GM12878 (cell line): ENCODE measurements around the gene RNF152. TPM values are rescaled to one million over a fixed set of nuclear protein-coding genes. Genes with fewer than 3 reads are reported as not detected.

Experiments used
- ATAC-seq: fragments of 200-7000 bp; cut with Tn5 transposase; 3 replicates; pipeline ENCODE4 v1.9.1; 2020; ENCODE audit warnings: mild to moderate bottlenecking, moderate library complexity
- BruUV-seq: library from RNA; stranded (reverse); fragments of 400-500 nt; replicated peaks from 2 replicates; lab custom pipeline; 2021; lab: Mats Ljungman, UMichigan
- CTCF ChIA-PET: fragments of 300-600 bp; sonication (Branson Sonifier 250); formaldehyde crosslinking; extraction: SDS; loops from one replicate; lab custom pipeline; 2021; ENCODE audit warnings: inconsistent platforms; lab: Yijun Ruan, JAX
- POLR2A ChIA-PET: fragments of 350-600 bp; formaldehyde crosslinking; extraction: SDS; loops from one replicate; lab custom pipeline; 2021; ENCODE audit warnings: inconsistent platforms; lab: Charles Lee
- RAD21 ChIA-PET: fragments of 300-600 bp; sonication (Branson Sonifier 250); formaldehyde crosslinking; loops from one replicate; lab custom pipeline; 2023; ENCODE audit warnings: antibody characterized with exemption; ENCODE audit not compliant: unreplicated experiment; lab: Charles Lee
- SMC1A ChIA-PET: fragments of 300-600 bp; sonication (Branson Sonifier 250); formaldehyde crosslinking; loops from one replicate; lab custom pipeline; 2023; ENCODE audit not compliant: unreplicated experiment, uncharacterized antibody; lab: Charles Lee
- DNase-seq: peaks from one replicate; pipeline ENCODE4 v3.0.0-alpha.2; 2011; ENCODE audit warnings: low read depth, low spot score
- FAIRE-seq: peaks from 3 replicates; lab custom pipeline; 2011; peaks lifted over from hg19 to GRCh38; lab: Jason Lieb, UNC
- H2AFZ ChIP-seq: 2 replicates; pipeline ENCODE4 v1.6.0; 2011; ENCODE audit warnings: low read depth, low read length, control low read depth; ENCODE audit not compliant: control insufficient read depth
- H3K27ac ChIP-seq: 2 replicates; pipeline ENCODE4 v1.5.1; 2011; ENCODE audit warnings: control low read depth; ENCODE audit not compliant: control insufficient read depth, insufficient read depth
- H3K27me3 ChIP-seq, 2 experiments: replicated peaks in 1 of 2; 2 replicates each; pipeline versions ENCODE4 v1.6.0 to v1.6.1; 2011; ENCODE audit warnings: low read length in 1 of 2; ENCODE audit not compliant: control insufficient read depth in 2 of 2, insufficient read depth in 2 of 2
- H3K36me3 ChIP-seq, 2 experiments: 2 replicates each; pipeline ENCODE4 v1.5.1; 2011; ENCODE audit warnings: low read length in 1 of 2; ENCODE audit not compliant: control insufficient read depth in 2 of 2, insufficient read depth in 2 of 2
- H3K4me1 ChIP-seq: 2 replicates; pipeline ENCODE4 v1.6.1; 2011; ENCODE audit warnings: mild to moderate bottlenecking, low read length, moderate library complexity, mixed read lengths; ENCODE audit not compliant: control insufficient read depth, insufficient read depth
- H3K4me2 ChIP-seq: 2 replicates; pipeline ENCODE4 v1.6.0; 2011; ENCODE audit warnings: control low read depth; ENCODE audit not compliant: control insufficient read depth, insufficient read depth
- H3K4me3 ChIP-seq: fragments of 200-600 bp; sonication (generic); 2 replicates; pipeline ENCODE4 v1.5.1; 2016
- H3K79me2 ChIP-seq: 2 replicates; pipeline ENCODE4 v1.6.0; 2011; ENCODE audit warnings: low read length; ENCODE audit not compliant: control insufficient read depth, insufficient read depth
- H3K9ac ChIP-seq: 2 replicates; pipeline ENCODE4 v1.8.0; 2011; ENCODE audit warnings: low read length, control low read depth, mixed read lengths; ENCODE audit not compliant: control insufficient read depth, insufficient read depth
- H3K9me3 ChIP-seq: replicated peaks from 3 replicates; pipeline ENCODE4 v1.5.1; 2011; ENCODE audit warnings: mild to moderate bottlenecking, low read length; ENCODE audit not compliant: control insufficient read depth, insufficient read depth
- H4K20me1 ChIP-seq: 2 replicates; pipeline ENCODE4 v1.6.0; 2011; ENCODE audit not compliant: control insufficient read depth, insufficient read depth
- CHD4 ChIP-seq: fragments of 200-600 bp; sonication (generic); IDR thresholded peaks from 2 replicates; pipeline ENCODE4 v1.6.1; 2016; ENCODE audit warnings: mild to moderate bottlenecking
- ETV6 ChIP-seq, 2 experiments: fragments of 450-650 bp in 1 of 2; IDR thresholded peaks in 1 of 2; conservative IDR thresholded peaks in 1 of 2; 2 replicates each; pipeline ENCODE4 v1.6.1; 2014; ENCODE audit warnings: antibody characterized with exemption in 1 of 2, borderline replicate concordance in 1 of 2, low read depth in 1 of 2, mild to moderate bottlenecking in 1 of 2, moderate library complexity in 1 of 2
- IKZF2 ChIP-seq, 2 experiments: fragments of 450-650 bp; IDR thresholded peaks; 2 replicates each; pipeline ENCODE4 v1.6.1; 2017; ENCODE audit warnings: mild to moderate bottlenecking in 2 of 2, moderate library complexity in 2 of 2
- JUND ChIP-seq: IDR thresholded peaks from 2 replicates; pipeline ENCODE4 v1.6.1; 2012; ENCODE audit warnings: low read depth, mild to moderate bottlenecking, low read length, improper control_type of control experiment, moderate library complexity
- MYC ChIP-seq: IDR thresholded peaks from 2 replicates; pipeline ENCODE4 v1.6.1; 2011; ENCODE audit warnings: mild to moderate bottlenecking, low read length, moderate library complexity, inconsistent platforms; ENCODE audit not compliant: insufficient read depth, insufficient replicate concordance, insufficient read length, severe bottlenecking
- NFIC ChIP-seq: IDR thresholded peaks from 2 replicates; pipeline ENCODE4 v1.6.1; 2012; ENCODE audit warnings: low read depth, mild to moderate bottlenecking, inconsistent platforms, low read length, moderate library complexity
- RELB ChIP-seq: fragments of 450-650 bp; IDR thresholded peaks from 2 replicates; pipeline ENCODE4 v1.6.1; 2017; ENCODE audit warnings: low read depth, mild to moderate bottlenecking, moderate library complexity
- SIN3A ChIP-seq: IDR thresholded peaks from 2 replicates; pipeline ENCODE4 v1.6.1; 2012; ENCODE audit warnings: low read depth, low read length, improper control_type of control experiment
- ZNF217 ChIP-seq: fragments of 450-650 bp; IDR thresholded peaks from 2 replicates; pipeline ENCODE4 v1.6.1; 2017; ENCODE audit warnings: antibody characterized with exemption, mild to moderate bottlenecking
- ZNF687 ChIP-seq: fragments of 450-650 bp; IDR thresholded peaks from 2 replicates; pipeline ENCODE4 v1.6.1; 2017; ENCODE audit warnings: mild to moderate bottlenecking, moderate library complexity
- WGBS: methylation state at CpG from one replicate; pipeline ENCODE4 v1.1.6; 2016; ENCODE audit warnings: low lambda C conversion rate; ENCODE audit not compliant: insufficient replicate concordance, insufficient coverage; ENCODE audit errors: missing lambda C conversion rate; 5-methylcytosine and 5-hydroxymethylcytosine counted together
- in situ Hi-C: fragments of 300-500 bp; cut with MboI; formaldehyde crosslinking; loops from 9 replicates; pipeline ENCODE4 v1.14.3; 2018; ENCODE audit warnings: mixed read lengths
- intact Hi-C: fragments of 100-400 bp; cut with micrococcal nuclease; formaldehyde crosslinking; loops from one replicate; pipeline ENCODE4 v1.14.2; 2022; ENCODE audit not compliant: unreplicated experiment
- polyA plus RNA-seq, 11 experiments: library from polyadenylated mRNA; depleted of rRNA in 4 of 11; unstranded in 6 of 11; stranded (reverse) in 5 of 11; fragments of >200 nt; fragmentation: Nextera tagmentation in 4 of 11; fragmentation: Illumina TruSeq in 1 of 11; extraction: Ambion mirVana in 4 of 11; extraction: Trizol in 1 of 11; gene quantifications; 1 replicate in 1 of 11; 2 replicates in 10 of 11; pipeline versions ENCODE4 v1.2.1 to v1.2.3, GENCODE V29; 2011 to 2016; ENCODE audit warnings: inconsistent platforms in 2 of 11, missing spikeins in 2 of 11, low read depth in 1 of 11
- total RNA-seq, 4 experiments: library from RNA; depleted of rRNA in 3 of 4; stranded (reverse); fragments of >200 nt in 3 of 4; fragmentation: Illumina TruSeq in 1 of 4; extraction: Trizol in 1 of 4; gene quantifications; 2 replicates each; pipeline versions ENCODE4 v1.2.1 to v1.2.3, GENCODE V29; 2013 to 2021
- TF ChIP-seq, protein P1 (sequence below): fragments of 450-650 bp; IDR thresholded peaks from 2 replicates; pipeline ENCODE4 v1.6.1; 2017; ENCODE audit warnings: mild to moderate bottlenecking, moderate library complexity
- TF ChIP-seq, protein P2 (sequence below): fragments of 450-650 bp; IDR thresholded peaks from 2 replicates; pipeline ENCODE4 v1.6.1; 2017; ENCODE audit warnings: mild to moderate bottlenecking, low read depth, inconsistent platforms; ENCODE audit not compliant: poor library complexity, severe bottlenecking

RNF152 gene
- total and polyA plus RNA-seq, 10 of the 15 experiments (the other 5 are each of a cell fraction or from before 2014, with no cell fraction given), result under 0.01 to 0.07 (median 0.03) TPM; not detected in 7

GRCh38 chr18:61827591-61827990, 65.2 kb downstream of the RNF152 start:
- no peak for TF ChIP-seq MYC
- no peak for TF ChIP-seq NFIC
- no peak for TF ChIP-seq JUND
- TF ChIP-seq ETV6 (conservative IDR thresholded peaks at IDR 0.05 in 1 of 2, IDR thresholded peaks at IDR 0.05 in 1 of 2; ENCODE audit: borderline replicate concordance in 1 of 2, low read depth in 1 of 2), result no peak
- TF ChIP-seq, protein P1, sequence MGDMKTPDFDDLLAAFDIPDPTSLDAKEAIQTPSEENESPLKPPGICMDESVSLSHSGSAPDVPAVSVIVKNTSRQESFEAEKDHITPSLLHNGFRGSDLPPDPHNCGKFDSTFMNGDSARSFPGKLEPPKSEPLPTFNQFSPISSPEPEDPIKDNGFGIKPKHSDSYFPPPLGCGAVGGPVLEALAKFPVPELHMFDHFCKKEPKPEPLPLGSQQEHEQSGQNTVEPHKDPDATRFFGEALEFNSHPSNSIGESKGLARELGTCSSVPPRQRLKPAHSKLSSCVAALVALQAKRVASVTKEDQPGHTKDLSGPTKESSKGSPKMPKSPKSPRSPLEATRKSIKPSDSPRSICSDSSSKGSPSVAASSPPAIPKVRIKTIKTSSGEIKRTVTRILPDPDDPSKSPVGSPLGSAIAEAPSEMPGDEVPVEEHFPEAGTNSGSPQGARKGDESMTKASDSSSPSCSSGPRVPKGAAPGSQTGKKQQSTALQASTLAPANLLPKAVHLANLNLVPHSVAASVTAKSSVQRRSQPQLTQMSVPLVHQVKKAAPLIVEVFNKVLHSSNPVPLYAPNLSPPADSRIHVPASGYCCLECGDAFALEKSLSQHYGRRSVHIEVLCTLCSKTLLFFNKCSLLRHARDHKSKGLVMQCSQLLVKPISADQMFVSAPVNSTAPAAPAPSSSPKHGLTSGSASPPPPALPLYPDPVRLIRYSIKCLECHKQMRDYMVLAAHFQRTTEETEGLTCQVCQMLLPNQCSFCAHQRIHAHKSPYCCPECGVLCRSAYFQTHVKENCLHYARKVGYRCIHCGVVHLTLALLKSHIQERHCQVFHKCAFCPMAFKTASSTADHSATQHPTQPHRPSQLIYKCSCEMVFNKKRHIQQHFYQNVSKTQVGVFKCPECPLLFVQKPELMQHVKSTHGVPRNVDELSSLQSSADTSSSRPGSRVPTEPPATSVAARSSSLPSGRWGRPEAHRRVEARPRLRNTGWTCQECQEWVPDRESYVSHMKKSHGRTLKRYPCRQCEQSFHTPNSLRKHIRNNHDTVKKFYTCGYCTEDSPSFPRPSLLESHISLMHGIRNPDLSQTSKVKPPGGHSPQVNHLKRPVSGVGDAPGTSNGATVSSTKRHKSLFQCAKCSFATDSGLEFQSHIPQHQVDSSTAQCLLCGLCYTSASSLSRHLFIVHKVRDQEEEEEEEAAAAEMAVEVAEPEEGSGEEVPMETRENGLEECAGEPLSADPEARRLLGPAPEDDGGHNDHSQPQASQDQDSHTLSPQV, result no peak
- TF ChIP-seq ZNF217, result no peak
- no peak for TF ChIP-seq RELB
- TF ChIP-seq CHD4, result no peak
- no peak for TF ChIP-seq SIN3A
- no peak for TF ChIP-seq IKZF2 (IDR thresholded peaks at IDR 0.05)
- TF ChIP-seq, protein P2, sequence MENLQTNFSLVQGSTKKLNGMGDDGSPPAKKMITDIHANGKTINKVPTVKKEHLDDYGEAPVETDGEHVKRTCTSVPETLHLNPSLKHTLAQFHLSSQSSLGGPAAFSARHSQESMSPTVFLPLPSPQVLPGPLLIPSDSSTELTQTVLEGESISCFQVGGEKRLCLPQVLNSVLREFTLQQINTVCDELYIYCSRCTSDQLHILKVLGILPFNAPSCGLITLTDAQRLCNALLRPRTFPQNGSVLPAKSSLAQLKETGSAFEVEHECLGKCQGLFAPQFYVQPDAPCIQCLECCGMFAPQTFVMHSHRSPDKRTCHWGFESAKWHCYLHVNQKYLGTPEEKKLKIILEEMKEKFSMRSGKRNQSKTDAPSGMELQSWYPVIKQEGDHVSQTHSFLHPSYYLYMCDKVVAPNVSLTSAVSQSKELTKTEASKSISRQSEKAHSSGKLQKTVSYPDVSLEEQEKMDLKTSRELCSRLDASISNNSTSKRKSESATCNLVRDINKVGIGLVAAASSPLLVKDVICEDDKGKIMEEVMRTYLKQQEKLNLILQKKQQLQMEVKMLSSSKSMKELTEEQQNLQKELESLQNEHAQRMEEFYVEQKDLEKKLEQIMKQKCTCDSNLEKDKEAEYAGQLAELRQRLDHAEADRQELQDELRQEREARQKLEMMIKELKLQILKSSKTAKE, result no peak
- TF ChIP-seq ZNF687, result no peak
- TF ChIP-seq, all 136 proteins: peak for 0
- no peaks in the 10 kb centered on the region for H3K4me1 ChIP-seq
- BruUV-seq, result no TSS peak
- no peak overlapping the region for H3K4me3 ChIP-seq
- no peak for ATAC-seq
- 48% methylated on average over 3 of the region's 3 CpGs for WGBS
- H3K36me3 ChIP-seq, result no peaks in the 10 kb centered on the region
- CTCF ChIA-PET, result no interaction called here
- no peak overlapping the region for H3K9ac ChIP-seq
- H3K27ac ChIP-seq, result no peak overlapping the region
- no peak for FAIRE-seq
- no peaks in the 10 kb centered on the region for H3K79me2 ChIP-seq
- no peaks in the 10 kb centered on the region for H4K20me1 ChIP-seq
- RAD21 ChIA-PET, result no interaction called here
- in situ Hi-C loops (no loop called here), intact Hi-C loops (no loop called here)
- DNase-seq, result no peak
- SMC1A ChIA-PET, result interaction anchor here (1.7 kb wide), 1 partner anchor 22 kb away, joined by 3 read pairs; no protein-coding TSS in a partner anchor
- H3K27me3 ChIP-seq, result no peaks in the 10 kb centered on the region
- no peaks in the 10 kb centered on the region for H3K9me3 ChIP-seq
- H2AFZ ChIP-seq, result no peak overlapping the region
- H3K4me2 ChIP-seq, result no peak overlapping the region
- POLR2A ChIA-PET, result no interaction called here
